HG02973 (cell line): ENCODE results near the gene CRISP3.

Experiments
- ATAC-seq: cut with Tn5 transposase; IDR thresholded peaks from one replicate; pipeline ENCODE4 v1.9.1; 2021; ENCODE audit warnings: moderate library complexity; ENCODE audit not compliant: unreplicated experiment

Gene CRISP3

DNA sequence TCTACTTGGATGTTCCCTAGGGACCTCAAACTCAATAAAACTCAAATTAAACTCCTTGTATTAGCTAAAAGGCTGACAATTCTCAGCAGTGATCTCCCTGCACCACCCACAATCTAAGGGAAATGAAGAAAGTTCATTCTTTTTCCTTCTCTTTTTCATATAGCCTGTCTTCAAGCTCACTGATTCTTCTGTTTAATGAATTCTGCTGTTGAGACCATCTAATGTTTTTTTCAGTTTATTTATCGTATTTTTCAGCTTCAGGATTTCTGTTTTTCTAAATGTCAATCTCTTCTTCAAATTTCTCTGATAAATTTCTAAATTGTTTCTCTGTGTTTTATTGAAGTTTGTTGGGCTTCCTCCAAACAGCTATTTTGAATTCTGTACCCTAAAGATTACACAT is 50.7 kb downstream of the CRISP3 start:
- no peak for ATAC-seq

DNA sequence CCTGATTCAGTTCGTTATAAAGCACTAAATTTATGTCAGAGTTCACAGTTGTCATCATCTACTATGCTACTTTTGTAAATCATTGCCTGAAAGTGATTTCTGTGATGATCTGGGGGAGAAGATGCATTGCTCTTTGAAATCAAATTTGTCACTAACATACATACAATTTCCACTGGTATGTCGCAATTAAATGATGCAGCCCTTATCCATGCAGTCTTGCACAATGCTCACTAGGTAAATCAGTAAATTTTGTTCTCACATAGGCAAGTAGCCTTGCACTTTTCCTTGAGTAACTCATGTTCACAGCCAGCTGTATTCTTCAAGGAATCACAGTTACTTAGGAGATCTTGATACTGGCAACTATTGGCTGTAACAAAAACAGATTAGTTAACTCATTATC is 51.7 kb downstream of the CRISP3 start:
- no peak for ATAC-seq
